Hematopoietic multipotent progenitor cell treated with erythropoietin and hydrocortisone succinate and interleukin-3 and kit ligand, for 8 days (in vitro differentiated cells): ENCODE measurements around the gene SRSF2.
"Not testable (repeated sequence)": the region's sequence is repeated elsewhere in the genome, so short reads cannot be mapped to it uniquely, and the experiment has no call there.

Source experiments
- DNase-seq: peaks from one replicate; pipeline ENCODE4 v3.0.0-alpha.2; 2015

SRSF2 gene

GRCh38 chr17:76698466-76698977 lies 38.6 kb downstream of the SRSF2 start:
- not testable (repeated sequence) for DNase-seq

- peak; percentile 15 for DNase-seq
Measured at GRCh38 chr17:76697702-76698465, 39.2 kb downstream of the SRSF2 start.

- no peak for DNase-seq
Measured at GRCh38 chr17:76696763-76697701, 40.1 kb downstream of the SRSF2 start.

GRCh38 chr17:76695059-76695831 lies 41.9 kb downstream of the SRSF2 start:
- no peak for DNase-seq

- DNase-seq, result no peak
Measured at GRCh38 chr17:76691379-76692191, 45.5 kb downstream of the SRSF2 start.

- no peak for DNase-seq
Measured at GRCh38 chr17:76690596-76691280, 46.4 kb downstream of the SRSF2 start.

GRCh38 chr17:76689859-76690258 lies 47.3 kb downstream of the SRSF2 start:
- no peak for DNase-seq

- no peak for DNase-seq
Measured at GRCh38 chr17:76688165-76688622, 48.9 kb downstream of the SRSF2 start.

GRCh38 chr17:76687298-76688164 lies 49.6 kb downstream of the SRSF2 start:
- DNase-seq, result no peak

- DNase-seq, result no peak
Measured at GRCh38 chr17:76686538-76687297, 50.4 kb downstream of the SRSF2 start.

GRCh38 chr17:76685846-76686245 lies 51.3 kb downstream of the SRSF2 start:
- DNase-seq, result no peak

GRCh38 chr17:76685366-76685765 lies 51.8 kb downstream of the SRSF2 start:
- DNase-seq, result no peak

- no peak for DNase-seq
Measured at GRCh38 chr17:76684756-76685155, 52.4 kb downstream of the SRSF2 start.
